Omental fat pad (tissue), 4 donors: Measurements from ENCODE around the gene RPS27L. TPM values are rescaled to one million over a fixed set of nuclear protein-coding genes. Genes with fewer than 3 reads are reported as not detected.

Experiments used
- ATAC-seq: fragments of 150-250 bp; one replicate; pipeline ENCODE4 v1.9.1; 2016; ENCODE audit warnings: mild to moderate bottlenecking, moderate library complexity; ENCODE audit not compliant: low FRiP score
- DNase-seq: peaks from one replicate; pipeline ENCODE4 v3.0.0-alpha.2; 2019; ENCODE audit warnings: low spot score
- total RNA-seq, 4 donors: library from RNA; depleted of rRNA; stranded (reverse); fragments of >200 nt; gene quantifications; one replicate each; pipeline ENCODE4 v1.1.0, GENCODE V29; 2016
- TF ChIP-seq, protein P1 (sequence below), 3 donors: fragments of 450-650 bp; IDR thresholded peaks; one replicate each; pipeline ENCODE4 v1.5.1; 2016 to 2017; ENCODE audit warnings: antibody characterized with exemption in 3 of 3, mild to moderate bottlenecking in 3 of 3, moderate library complexity in 2 of 3

The RPS27L gene
- total RNA-seq, 4 donors from 2014 or later, result 71.3 to 107 (median 83.2) TPM

DNA sequence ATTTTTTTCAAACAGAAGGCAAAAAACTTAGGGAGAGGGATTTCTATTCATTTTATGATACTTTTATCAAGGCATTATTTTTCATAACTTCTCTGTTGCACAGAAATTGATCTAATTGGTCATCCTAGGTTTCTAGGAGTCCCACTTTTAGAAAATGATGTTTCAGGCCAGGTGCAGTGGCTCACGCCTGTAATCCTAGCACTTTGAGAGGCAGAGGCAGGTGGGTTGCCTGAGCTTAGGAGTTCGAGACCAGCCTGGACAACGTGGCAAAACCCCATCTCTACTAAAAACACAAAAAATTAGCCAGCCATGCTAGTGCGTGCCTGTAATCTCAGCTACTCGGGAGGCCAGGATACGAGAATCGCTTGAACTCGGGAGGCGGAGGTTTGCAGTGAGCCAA lies 32.8 kb downstream of the RPS27L start:
- ATAC-seq, result no peak
- TF ChIP-seq, protein P1, sequence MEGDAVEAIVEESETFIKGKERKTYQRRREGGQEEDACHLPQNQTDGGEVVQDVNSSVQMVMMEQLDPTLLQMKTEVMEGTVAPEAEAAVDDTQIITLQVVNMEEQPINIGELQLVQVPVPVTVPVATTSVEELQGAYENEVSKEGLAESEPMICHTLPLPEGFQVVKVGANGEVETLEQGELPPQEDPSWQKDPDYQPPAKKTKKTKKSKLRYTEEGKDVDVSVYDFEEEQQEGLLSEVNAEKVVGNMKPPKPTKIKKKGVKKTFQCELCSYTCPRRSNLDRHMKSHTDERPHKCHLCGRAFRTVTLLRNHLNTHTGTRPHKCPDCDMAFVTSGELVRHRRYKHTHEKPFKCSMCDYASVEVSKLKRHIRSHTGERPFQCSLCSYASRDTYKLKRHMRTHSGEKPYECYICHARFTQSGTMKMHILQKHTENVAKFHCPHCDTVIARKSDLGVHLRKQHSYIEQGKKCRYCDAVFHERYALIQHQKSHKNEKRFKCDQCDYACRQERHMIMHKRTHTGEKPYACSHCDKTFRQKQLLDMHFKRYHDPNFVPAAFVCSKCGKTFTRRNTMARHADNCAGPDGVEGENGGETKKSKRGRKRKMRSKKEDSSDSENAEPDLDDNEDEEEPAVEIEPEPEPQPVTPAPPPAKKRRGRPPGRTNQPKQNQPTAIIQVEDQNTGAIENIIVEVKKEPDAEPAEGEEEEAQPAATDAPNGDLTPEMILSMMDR (IDR thresholded peaks at IDR 0.05), result no peak
- DNase-seq, result no peak

DNA sequence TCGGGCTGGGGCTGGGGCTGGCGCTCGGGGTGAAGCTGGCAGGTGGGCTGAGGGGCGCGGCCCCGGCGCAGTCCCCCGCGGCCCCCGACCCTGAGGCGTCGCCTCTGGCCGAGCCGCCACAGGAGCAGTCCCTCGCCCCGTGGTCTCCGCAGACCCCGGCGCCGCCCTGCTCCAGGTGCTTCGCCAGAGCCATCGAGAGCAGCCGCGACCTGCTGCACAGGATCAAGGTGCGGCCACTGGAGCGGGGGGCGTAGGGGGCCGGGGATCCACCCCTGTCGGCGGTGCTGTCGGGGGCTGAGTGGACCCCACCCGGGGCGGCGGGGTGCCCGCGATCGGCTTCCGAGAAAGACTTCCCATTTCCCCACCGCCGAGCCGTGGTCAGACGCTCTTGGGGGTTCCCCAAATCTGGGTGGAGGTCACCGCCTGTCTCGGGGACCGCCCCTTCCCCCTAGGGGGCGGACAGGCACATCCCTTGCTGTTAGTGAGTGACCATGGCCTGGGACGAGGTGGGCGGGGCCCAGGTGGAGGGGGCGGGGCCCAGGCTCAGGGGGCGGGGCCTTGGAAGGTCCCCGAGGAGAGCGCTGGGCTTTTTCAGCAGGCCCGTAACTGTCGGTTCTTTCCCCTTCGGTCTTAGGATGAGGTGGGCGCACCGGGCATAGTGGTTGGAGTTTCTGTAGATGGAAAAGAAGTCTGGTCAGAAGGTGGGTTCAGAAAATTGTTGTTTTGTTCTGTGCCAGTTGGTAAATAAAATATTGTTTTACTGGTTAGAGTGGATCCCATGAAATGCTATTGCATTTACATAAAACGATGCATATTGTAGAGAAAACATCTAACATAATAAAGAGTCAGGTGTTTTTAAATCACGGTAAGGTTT lies 35.0 kb downstream of the RPS27L start:
- TF ChIP-seq, protein P1 (IDR thresholded peaks at IDR 0.05), result no peak
- ATAC-seq, result peak; percentile 96
- peak; percentile 92 for DNase-seq

DNA sequence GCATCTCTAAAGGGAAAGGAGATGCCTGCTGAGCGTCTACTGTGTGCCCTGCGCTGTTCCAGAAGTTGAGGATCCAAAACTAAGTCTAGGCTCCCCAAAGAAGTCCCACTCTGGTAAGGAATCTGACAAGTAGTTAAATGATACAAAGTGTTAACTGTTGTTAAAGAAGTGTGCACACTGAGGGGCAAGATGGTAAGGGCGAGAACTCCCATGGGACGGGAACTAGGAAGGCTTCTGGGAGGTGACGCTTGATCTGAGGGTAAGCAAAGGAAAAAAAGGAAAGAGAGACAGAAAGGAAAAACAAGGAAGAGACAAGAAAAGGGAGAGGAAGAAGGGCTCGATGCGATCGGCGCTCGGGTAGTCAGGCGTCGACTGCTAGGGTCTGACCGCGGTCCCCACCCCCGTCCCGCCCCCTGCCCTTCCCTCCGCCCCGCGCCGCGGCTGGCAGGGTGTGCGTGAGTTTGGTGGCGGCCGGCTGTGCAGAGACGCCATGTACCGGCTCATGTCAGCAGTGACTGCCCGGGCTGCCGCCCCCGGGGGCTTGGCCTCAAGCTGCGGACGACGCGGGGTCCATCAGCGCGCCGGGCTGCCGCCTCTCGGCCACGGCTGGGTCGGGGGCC lies 35.8 kb downstream of the RPS27L start, which contains the start of gene LACTB:
Gene LACTB (plus strand): TSS at position 480 of the 620 bp plus-strand sequence. CDS start 11 bp downstream, at position 491.
- peak; percentile 89 for ATAC-seq
- TF ChIP-seq, protein P1 (IDR thresholded peaks at IDR 0.05), result no peak
- peak; percentile 55 for DNase-seq

DNA sequence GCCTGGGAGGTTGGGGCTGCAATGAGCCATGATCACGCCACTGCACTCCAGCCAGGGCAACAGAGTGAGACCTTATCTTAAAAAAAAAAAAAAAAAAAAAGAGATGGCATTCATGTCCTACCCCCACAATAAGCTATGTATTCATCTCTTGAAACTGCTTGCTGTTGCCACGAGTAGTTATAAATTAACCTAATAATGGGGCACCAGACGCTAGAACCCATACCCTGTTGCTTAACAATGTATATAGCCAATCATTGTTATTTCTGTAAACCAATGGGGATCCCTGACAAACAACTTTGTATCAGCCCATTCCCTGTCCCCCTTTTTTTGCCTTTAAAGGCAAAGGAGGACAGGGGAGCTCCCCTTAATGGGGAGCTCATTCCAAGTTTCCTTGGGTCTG lies 38.4 kb downstream of the RPS27L start:
- DNase-seq (no peak), ATAC-seq (no peak)
- TF ChIP-seq, protein P1 (IDR thresholded peaks at IDR 0.05), result no peak

DNA sequence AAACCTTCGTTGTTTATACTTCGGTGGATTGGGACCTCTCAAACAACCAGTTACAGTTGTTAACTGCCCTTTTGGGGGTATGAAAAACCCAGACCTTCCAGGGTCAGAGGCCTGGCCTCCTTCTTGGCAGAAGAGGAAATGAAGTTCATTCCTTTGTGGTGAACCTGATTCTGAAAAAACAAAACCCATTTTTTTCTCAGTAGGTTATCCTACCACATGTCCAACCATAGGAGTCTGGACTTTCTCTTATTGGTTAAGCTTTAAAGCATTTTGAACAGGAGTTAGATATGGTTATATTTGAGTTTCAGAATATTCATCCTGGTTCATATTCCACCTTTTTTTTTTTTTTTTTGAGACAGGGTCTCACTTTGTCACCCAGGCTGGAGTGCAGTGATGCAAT lies 42.8 kb downstream of the RPS27L start:
- ATAC-seq (no peak), DNase-seq (no peak)
- TF ChIP-seq, protein P1 (IDR thresholded peaks at IDR 0.05), result no peak

DNA sequence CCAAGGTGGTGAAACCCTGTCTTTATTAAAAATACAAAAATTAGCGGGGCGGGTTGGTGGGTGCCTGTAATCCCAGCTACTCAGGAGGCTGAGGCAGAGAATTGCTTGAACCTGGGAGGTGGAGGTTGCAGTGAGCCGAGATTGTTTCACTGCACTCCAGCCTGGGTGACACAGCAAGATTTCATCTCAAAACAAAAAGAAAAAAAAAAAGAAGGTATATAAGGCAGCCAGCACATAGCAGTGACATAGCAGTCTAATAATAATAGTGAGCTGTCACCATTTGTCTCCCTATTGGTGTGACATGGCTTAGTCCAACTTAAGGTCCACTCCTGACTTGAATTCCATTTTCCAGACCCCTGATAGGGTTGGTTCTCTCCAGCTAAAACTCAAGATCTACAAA lies 44.4 kb downstream of the RPS27L start:
- no peak for ATAC-seq

More for the DNA sequence above, 44.4 kb downstream of the RPS27L start:
- DNase-seq, result no peak
- TF ChIP-seq, protein P1 (IDR thresholded peaks at IDR 0.05), result no peak
